Endothelial cell of umbilical vein (primary cell): Measurements from ENCODE around the gene RPAP3. TPM values are rescaled to one million over a fixed set of nuclear protein-coding genes. Genes with fewer than 3 reads are reported as not detected.

ENCODE experiments used
- BruUV-seq: library from RNA; stranded (reverse); fragments of 400-500 nt; replicated peaks from 2 replicates; lab custom pipeline; 2021; lab: Mats Ljungman, UMichigan
- CTCF ChIA-PET: fragments of 300-600, 350-600 bp; sonication (Branson Sonifier 250); formaldehyde crosslinking; loops from one replicate; lab custom pipeline; 2021; ENCODE audit warnings: antibody characterized with exemption, inconsistent platforms; lab: Charles Lee
- POLR2A ChIA-PET: fragments of 300-600, 350-600 bp; sonication (Branson Sonifier 250); formaldehyde crosslinking; loops from one replicate; lab custom pipeline; 2021; ENCODE audit warnings: antibody characterized with exemption, inconsistent platforms; lab: Charles Lee
- DNase-seq: peaks from one replicate; pipeline ENCODE4 v3.0.0-alpha.2; 2011; ENCODE audit warnings: low read depth, low spot score
- FAIRE-seq: peaks from 2 replicates; lab custom pipeline; 2011; peaks lifted over from hg19 to GRCh38; lab: Jason Lieb, UNC
- H2AFZ ChIP-seq: 2 replicates; pipeline ENCODE4 v1.6.0; 2012; ENCODE audit warnings: low read depth, low read length, control low read depth, inconsistent platforms
- H3K27ac ChIP-seq: 2 replicates; pipeline ENCODE4 v1.5.1; 2011; ENCODE audit warnings: low read depth, mild to moderate bottlenecking, control low read depth, low read length, moderate library complexity; ENCODE audit not compliant: insufficient read depth
- H3K27me3 ChIP-seq, 2 experiments: 2 replicates each; pipeline versions ENCODE4 v1.6.0 to v1.6.1; 2011; ENCODE audit warnings: low read length in 2 of 2, mixed read lengths in 1 of 2; ENCODE audit not compliant: control insufficient read depth in 2 of 2, insufficient read depth in 2 of 2
- H3K36me3 ChIP-seq, 2 experiments: 2 replicates in 1 of 2; 3 replicates in 1 of 2; pipeline ENCODE4 v1.5.1; 2011; ENCODE audit warnings: low read length in 2 of 2, mild to moderate bottlenecking in 1 of 2, moderate library complexity in 1 of 2; ENCODE audit not compliant: control insufficient read depth in 2 of 2, insufficient read depth in 2 of 2; ENCODE audit errors: extremely low read depth in 1 of 2
- H3K4me1 ChIP-seq: 3 replicates; pipeline ENCODE4 v1.5.1; 2011; ENCODE audit warnings: mild to moderate bottlenecking, low read length; ENCODE audit not compliant: control insufficient read depth, insufficient read depth; ENCODE audit errors: extremely low read depth
- H3K4me2 ChIP-seq: 2 replicates; pipeline ENCODE4 v1.6.1; 2011; ENCODE audit warnings: low read length, control low read depth, mixed read lengths; ENCODE audit not compliant: insufficient read depth
- H3K4me3 ChIP-seq, 3 experiments: fragments of 200-600 bp in 1 of 3; sonication (generic), shearing (Covaris generic) in 1 of 3; replicated peaks in 1 of 3; 2 replicates each; pipeline ENCODE4 v1.5.1; 2011 to 2016; ENCODE audit warnings: control low read depth in 3 of 3, low read length in 3 of 3, mild to moderate bottlenecking in 2 of 3, inconsistent platforms in 1 of 3, low read depth in 1 of 3, moderate library complexity in 1 of 3; ENCODE audit not compliant: insufficient read depth in 1 of 3
- H3K79me2 ChIP-seq: 2 replicates; pipeline ENCODE4 v1.6.0; 2012; ENCODE audit warnings: low read length, inconsistent platforms; ENCODE audit not compliant: control insufficient read depth, insufficient read depth
- H3K9ac ChIP-seq: replicated peaks from 2 replicates; pipeline ENCODE3; 2011; ENCODE audit warnings: low read length, control low read depth; ENCODE audit not compliant: insufficient read depth; ENCODE audit errors: extremely low read depth
- H3K9me1 ChIP-seq: replicated peaks from 3 replicates; pipeline ENCODE4 v1.6.0; 2011; ENCODE audit warnings: mild to moderate bottlenecking, low read length; ENCODE audit not compliant: control insufficient read depth, insufficient read depth; ENCODE audit errors: extremely low read depth
- H3K9me3 ChIP-seq: replicated peaks from 2 replicates; pipeline ENCODE4 v1.5.1; 2012; ENCODE audit warnings: low read length, inconsistent platforms; ENCODE audit not compliant: control insufficient read depth, insufficient read depth
- H4K20me1 ChIP-seq: replicated peaks from 2 replicates; pipeline ENCODE3; 2011; ENCODE audit warnings: mild to moderate bottlenecking, low read length; ENCODE audit not compliant: control insufficient read depth, insufficient read depth; ENCODE audit errors: extremely low read depth
- EZH2 ChIP-seq: IDR thresholded peaks from 2 replicates; pipeline ENCODE4 v1.6.1; 2012; ENCODE audit warnings: borderline replicate concordance, low read depth, mild to moderate bottlenecking, moderate library complexity, low read length, inconsistent platforms; ENCODE audit not compliant: severe bottlenecking
- FOS ChIP-seq: IDR thresholded peaks from 2 replicates; pipeline ENCODE4 v1.6.1; 2011; ENCODE audit warnings: mild to moderate bottlenecking, low read length, moderate library complexity, borderline replicate concordance; ENCODE audit not compliant: insufficient read depth
- GATA2 ChIP-seq: IDR thresholded peaks from 2 replicates; pipeline ENCODE4 v1.7.0; 2011; ENCODE audit warnings: low read depth, mild to moderate bottlenecking, moderate library complexity, mixed read lengths, low read length; ENCODE audit not compliant: insufficient read length, insufficient read depth
- JUN ChIP-seq: IDR thresholded peaks from 2 replicates; pipeline ENCODE4 v1.6.1; 2011; ENCODE audit warnings: borderline replicate concordance, low read depth; ENCODE audit not compliant: insufficient read length, insufficient read depth
- MAX ChIP-seq: IDR thresholded peaks from 2 replicates; pipeline ENCODE4 v1.6.1; 2011; ENCODE audit not compliant: insufficient read depth, insufficient read length
- MYC ChIP-seq: IDR thresholded peaks from one replicate; pipeline ENCODE4 v1.6.1; 2011; ENCODE audit warnings: mild to moderate bottlenecking, low read depth, low read length
- POLR2A ChIP-seq: IDR thresholded peaks from 2 replicates; pipeline ENCODE4 v1.6.1; 2012; ENCODE audit warnings: low read depth, mild to moderate bottlenecking, control low read depth, low read length
- POLR2AphosphoS5 ChIP-seq: IDR thresholded peaks from 2 replicates; pipeline ENCODE4 v1.6.1; 2012; ENCODE audit warnings: low read depth, mild to moderate bottlenecking, control low read depth, low read length, moderate library complexity; ENCODE audit not compliant: insufficient read depth
- dilution Hi-C: fragments of 300-500 bp; cut with MboI; formaldehyde crosslinking; loops from one replicate; pipeline ENCODE4 v1.15.0; 2019; ENCODE audit warnings: low sequenced_read_pairs; ENCODE audit not compliant: extremely low pct_ligation_motif_present
- intact Hi-C: fragments of 100-400 bp; cut with micrococcal nuclease; formaldehyde crosslinking; loops from one replicate; pipeline ENCODE4 v1.10.0; 2022
- polyA plus RNA-seq, 4 experiments: library from polyadenylated mRNA; depleted of rRNA in 3 of 4; stranded (reverse) in 3 of 4; unstranded in 1 of 4; fragments of >200 nt; gene quantifications; 2 replicates each; pipeline versions ENCODE4 v1.2.1 to v1.2.3, GENCODE V29; 2011 to 2012; ENCODE audit warnings: missing spikeins in 1 of 4
- total RNA-seq: library from RNA; stranded (reverse); gene quantifications from 2 replicates; pipeline ENCODE4 v1.2.3, GENCODE V29; 2021
- TF ChIP-seq, protein P1 (sequence below), 2 donors: IDR thresholded peaks; 1 replicate in 1 of 2; 2 replicates in 1 of 2; pipeline ENCODE4 v1.5.1; 2011; ENCODE audit warnings: low read length in 2 of 2, mild to moderate bottlenecking in 2 of 2, moderate library complexity in 2 of 2, control low read depth in 1 of 2, inconsistent platforms in 1 of 2, low read depth in 1 of 2; ENCODE audit not compliant: insufficient read depth in 1 of 2; ENCODE audit errors: extremely low read depth in 1 of 2

The RPAP3 gene
- total and polyA plus RNA-seq, 2 donors (not counting 3 experiments of a cell fraction or from before 2014, with no cell fraction given): 3.9 to 29.8 TPM

GRCh38 chr12:47751561-47751960, 45.7 kb upstream of the RPAP3 start:
- H2AFZ ChIP-seq: no peak overlapping the region
- dilution Hi-C loops: no loop called here
- CTCF ChIA-PET: interaction anchor here (1.1 to 1.5 kb wide), 2 partner anchors 9 to 10 kb away, joined by 4 to 5 read pairs; no protein-coding TSS in a partner anchor

DNA sequence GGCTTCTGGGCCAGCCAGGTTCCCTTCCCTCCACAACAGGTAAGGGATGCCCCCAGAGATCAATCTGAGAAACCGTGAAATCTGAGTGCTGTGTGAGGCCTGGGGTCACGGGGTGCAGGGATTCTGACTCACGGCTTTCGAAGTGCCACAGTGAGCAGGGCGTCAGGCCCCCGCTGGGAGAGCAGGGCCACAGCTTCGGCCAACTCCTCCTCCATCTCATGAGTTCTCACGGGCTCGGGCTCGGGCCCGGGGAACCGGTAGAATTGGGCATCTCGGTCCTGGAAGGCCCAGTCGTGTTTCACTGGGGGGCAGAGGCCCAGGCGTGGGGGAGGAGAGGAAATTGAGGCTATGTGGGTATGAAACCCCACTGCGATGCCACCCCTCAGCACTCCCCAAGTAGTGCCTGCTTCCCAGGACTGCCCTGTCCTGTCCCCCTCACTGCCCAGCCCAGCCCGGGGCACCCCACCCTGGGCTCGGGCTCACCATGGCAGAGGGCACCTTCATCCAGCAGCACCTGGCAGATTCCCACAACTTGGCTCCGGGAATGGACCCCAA, 45.2 kb upstream of the RPAP3 start:
- no peak for FAIRE-seq
- DNase-seq: no peak
- ChIA-PET POLR2A (no interaction called here), CTCF (interaction anchor here (1.1 to 1.5 kb wide), 2 partner anchors 8 to 9 kb away, joined by 4 to 5 read pairs; no protein-coding TSS in a partner anchor)
- peaks cover 6 to 54% of the 10 kb centered on the region in 2 experiments for H3K36me3 ChIP-seq
- BruUV-seq: no TSS peak
- H3K4me2 ChIP-seq: no peak overlapping the region
- no peaks in the 10 kb centered on the region for H4K20me1 ChIP-seq
- H3K79me2 ChIP-seq: peaks cover 13% of the 10 kb centered on the region
- no peak for TF ChIP-seq EZH2
- no peak for TF ChIP-seq JUN
- TF ChIP-seq POLR2AphosphoS5: no peak
- no peak for TF ChIP-seq FOS
- TF ChIP-seq MAX: no peak
- TF ChIP-seq POLR2A: no peak
- TF ChIP-seq MYC: no peak
- TF ChIP-seq, protein P1, sequence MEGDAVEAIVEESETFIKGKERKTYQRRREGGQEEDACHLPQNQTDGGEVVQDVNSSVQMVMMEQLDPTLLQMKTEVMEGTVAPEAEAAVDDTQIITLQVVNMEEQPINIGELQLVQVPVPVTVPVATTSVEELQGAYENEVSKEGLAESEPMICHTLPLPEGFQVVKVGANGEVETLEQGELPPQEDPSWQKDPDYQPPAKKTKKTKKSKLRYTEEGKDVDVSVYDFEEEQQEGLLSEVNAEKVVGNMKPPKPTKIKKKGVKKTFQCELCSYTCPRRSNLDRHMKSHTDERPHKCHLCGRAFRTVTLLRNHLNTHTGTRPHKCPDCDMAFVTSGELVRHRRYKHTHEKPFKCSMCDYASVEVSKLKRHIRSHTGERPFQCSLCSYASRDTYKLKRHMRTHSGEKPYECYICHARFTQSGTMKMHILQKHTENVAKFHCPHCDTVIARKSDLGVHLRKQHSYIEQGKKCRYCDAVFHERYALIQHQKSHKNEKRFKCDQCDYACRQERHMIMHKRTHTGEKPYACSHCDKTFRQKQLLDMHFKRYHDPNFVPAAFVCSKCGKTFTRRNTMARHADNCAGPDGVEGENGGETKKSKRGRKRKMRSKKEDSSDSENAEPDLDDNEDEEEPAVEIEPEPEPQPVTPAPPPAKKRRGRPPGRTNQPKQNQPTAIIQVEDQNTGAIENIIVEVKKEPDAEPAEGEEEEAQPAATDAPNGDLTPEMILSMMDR (IDR thresholded peaks at IDR 0.05; ENCODE audit: extremely low read depth in 1 of 2, insufficient read depth in 1 of 2, low read depth in 1 of 2, low read length in 2 of 2): no peak
- no peak for TF ChIP-seq GATA2
- peaks cover 35% of the 10 kb centered on the region for H3K4me1 ChIP-seq
- dilution Hi-C loops: no loop called here
- H3K27me3 ChIP-seq: no peaks in the 10 kb centered on the region
- no peak overlapping the region for H3K27ac ChIP-seq
- no peak overlapping the region for H3K4me3 ChIP-seq
- no peaks in the 10 kb centered on the region for H3K9me3 ChIP-seq
- no peak overlapping the region for H3K9ac ChIP-seq
- no peak overlapping the region for H2AFZ ChIP-seq
- no peaks in the 10 kb centered on the region for H3K9me1 ChIP-seq
- intact Hi-C loops: no loop called here

More at GRCh38 chr12:47751561-47751960, 45.7 kb upstream of the RPAP3 start:
- Histone ChIP-seq H3K4me3 (no peak overlapping the region), H3K79me2 (peaks cover 19% of the 10 kb centered on the region), H3K27me3 (no peaks in the 10 kb centered on the region), H3K9ac (no peak overlapping the region), H3K9me1 (no peaks in the 10 kb centered on the region), H3K27ac (no peak overlapping the region), H3K9me3 (no peaks in the 10 kb centered on the region), H4K20me1 (no peaks in the 10 kb centered on the region), H3K4me2 (no peak overlapping the region), H3K4me1 (peaks cover 40% of the 10 kb centered on the region), H3K36me3 (peaks cover 6 to 48% of the 10 kb centered on the region in 2 experiments)
- no TSS peak for BruUV-seq
- FAIRE-seq (no peak), DNase-seq (no peak)
- POLR2A ChIA-PET: no interaction called here
- intact Hi-C loops: no loop called here
- no peak for TF ChIP-seq GATA2
- TF ChIP-seq, protein P1 (IDR thresholded peaks at IDR 0.05; ENCODE audit: extremely low read depth in 1 of 2, insufficient read depth in 1 of 2, low read depth in 1 of 2, low read length in 2 of 2): no peak
